ENCODE measurements around the gene SRM.
"Not testable (repeated sequence)": the region's sequence is repeated elsewhere in the genome, so short reads cannot be mapped to it uniquely, and the experiment has no call there.

DNA sequence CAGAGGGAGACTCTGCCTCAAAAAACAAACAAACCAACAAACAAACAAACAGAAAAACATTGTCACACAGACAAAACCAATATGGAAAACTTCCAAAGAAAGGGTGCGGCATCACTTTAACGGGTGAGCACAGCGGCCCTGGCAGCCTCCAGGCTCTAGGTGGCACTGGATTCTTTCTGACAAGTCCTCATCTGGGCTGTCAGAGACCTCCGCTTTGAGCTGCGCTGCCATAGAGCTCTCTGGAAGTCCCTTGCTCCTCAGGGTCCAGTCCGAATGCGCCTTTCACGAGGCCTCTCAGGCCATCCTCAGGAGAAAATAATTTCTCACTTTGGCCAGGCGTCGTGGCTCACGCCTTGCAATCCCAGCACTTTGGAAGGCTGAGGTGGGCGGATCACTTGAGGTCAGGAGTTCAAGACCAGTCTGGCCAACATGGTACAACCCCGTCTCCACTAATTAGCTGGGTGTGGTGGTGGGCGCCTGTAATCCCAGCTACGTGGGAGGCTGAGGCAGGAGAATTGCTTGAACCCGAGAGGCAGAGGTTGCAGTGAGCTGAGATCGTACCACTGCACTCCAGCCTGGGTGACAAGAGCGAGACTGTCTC, 4.2 kb upstream of the SRM start:
- TF ChIP-seq PCBP2 (optimal IDR thresholded peaks at IDR 0.05; ENCODE audit: low read depth, low read length, poor library complexity, severe bottlenecking); KDM1A (CRISPR knock-in tag; IDR thresholded peaks at IDR 0.05); RARG (CRISPR knock-in tag; IDR thresholded peaks at IDR 0.05; ENCODE audit: low read depth); EP300 (IDR thresholded peaks at IDR 0.05; ENCODE audit: low read depth in 2 of 2, low read length in 2 of 2); EP300 (CRISPR knock-in tag; IDR thresholded peaks at IDR 0.05; ENCODE audit: borderline replicate concordance); EZH2 (conservative IDR thresholded peaks at IDR 0.05; ENCODE audit: low read depth, low read length); ZNF576 (CRISPR knock-in tag; IDR thresholded peaks at IDR 0.05); ZBTB8A (CRISPR knock-in tag; IDR thresholded peaks at IDR 0.05; ENCODE audit: borderline replicate concordance, low read depth); CTCF (CRISPR knock-in tag; IDR thresholded peaks at IDR 0.05); ATF7-NPFF (CRISPR knock-in tag; IDR thresholded peaks at IDR 0.05; ENCODE audit: low read depth); ZBTB7A (CRISPR knock-in tag; IDR thresholded peaks at IDR 0.05); CHD2 (IDR thresholded peaks at IDR 0.05; ENCODE audit: low read depth, low read length): not testable (repeated sequence)
- TF ChIP-seq, protein P1, sequence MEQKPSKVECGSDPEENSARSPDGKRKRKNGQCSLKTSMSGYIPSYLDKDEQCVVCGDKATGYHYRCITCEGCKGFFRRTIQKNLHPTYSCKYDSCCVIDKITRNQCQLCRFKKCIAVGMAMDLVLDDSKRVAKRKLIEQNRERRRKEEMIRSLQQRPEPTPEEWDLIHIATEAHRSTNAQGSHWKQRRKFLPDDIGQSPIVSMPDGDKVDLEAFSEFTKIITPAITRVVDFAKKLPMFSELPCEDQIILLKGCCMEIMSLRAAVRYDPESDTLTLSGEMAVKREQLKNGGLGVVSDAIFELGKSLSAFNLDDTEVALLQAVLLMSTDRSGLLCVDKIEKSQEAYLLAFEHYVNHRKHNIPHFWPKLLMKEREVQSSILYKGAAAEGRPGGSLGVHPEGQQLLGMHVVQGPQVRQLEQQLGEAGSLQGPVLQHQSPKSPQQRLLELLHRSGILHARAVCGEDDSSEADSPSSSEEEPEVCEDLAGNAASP (CRISPR knock-in tag; IDR thresholded peaks at IDR 0.05; ENCODE audit: borderline replicate concordance) = not testable (repeated sequence)
